ENCODE measurements around the gene GRIK5.

GRCh38 chr19:41965106-41965505, 104.9 kb downstream of the GRIK5 start:
- TF ChIP-seq, protein P1, sequence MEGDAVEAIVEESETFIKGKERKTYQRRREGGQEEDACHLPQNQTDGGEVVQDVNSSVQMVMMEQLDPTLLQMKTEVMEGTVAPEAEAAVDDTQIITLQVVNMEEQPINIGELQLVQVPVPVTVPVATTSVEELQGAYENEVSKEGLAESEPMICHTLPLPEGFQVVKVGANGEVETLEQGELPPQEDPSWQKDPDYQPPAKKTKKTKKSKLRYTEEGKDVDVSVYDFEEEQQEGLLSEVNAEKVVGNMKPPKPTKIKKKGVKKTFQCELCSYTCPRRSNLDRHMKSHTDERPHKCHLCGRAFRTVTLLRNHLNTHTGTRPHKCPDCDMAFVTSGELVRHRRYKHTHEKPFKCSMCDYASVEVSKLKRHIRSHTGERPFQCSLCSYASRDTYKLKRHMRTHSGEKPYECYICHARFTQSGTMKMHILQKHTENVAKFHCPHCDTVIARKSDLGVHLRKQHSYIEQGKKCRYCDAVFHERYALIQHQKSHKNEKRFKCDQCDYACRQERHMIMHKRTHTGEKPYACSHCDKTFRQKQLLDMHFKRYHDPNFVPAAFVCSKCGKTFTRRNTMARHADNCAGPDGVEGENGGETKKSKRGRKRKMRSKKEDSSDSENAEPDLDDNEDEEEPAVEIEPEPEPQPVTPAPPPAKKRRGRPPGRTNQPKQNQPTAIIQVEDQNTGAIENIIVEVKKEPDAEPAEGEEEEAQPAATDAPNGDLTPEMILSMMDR (conservative IDR thresholded peaks at IDR 0.05 in 1 of 2, IDR thresholded peaks at IDR 0.05 in 1 of 2; ENCODE audit: extremely low read depth in 1 of 2, insufficient read depth in 1 of 2, low read depth in 1 of 2, low read length in 2 of 2): no peak
- TF ChIP-seq EZH2 (IDR thresholded peaks at IDR 0.05; ENCODE audit: borderline replicate concordance, low read length): no peak
